Frontal cortex (tissue), 4 donors: ENCODE data around the gene MPG. TPM values are rescaled to one million over a fixed set of nuclear protein-coding genes. Genes with fewer than 3 reads are reported as not detected.
"Not testable (repeated sequence)": the region's sequence is repeated elsewhere in the genome, so short reads cannot be mapped to it uniquely, and the experiment has no call there.

Source experiments
- DNase-seq, 2 donors: peaks; one replicate each; pipeline ENCODE4 v3.0.0; 2012; ENCODE audit warnings: low spot score in 2 of 2
- FAIRE-seq: peaks from 2 replicates; lab custom pipeline; 2012; peaks lifted over from hg19 to GRCh38; lab: Jason Lieb, UNC
- total RNA-seq: library from RNA; depleted of rRNA; stranded (reverse); fragments of >200 nt; gene quantifications from one replicate; pipeline ENCODE4 v1.2.3, GENCODE V29; 2014
- donor health status: control.
- donor health status: control.
- donor health status: control.

The MPG gene
- 48.9 TPM for total RNA-seq

- DNase-seq (peak; percentile 98 to 99), FAIRE-seq (no peak)
Measured at GRCh38 chr16:77807-78443, at the start of gene MPG. Gene MPG (plus strand): TSS chr16:78225. CDS start chr16:78310, 85 bp downstream.

GRCh38 chr16:30627-31026 is 47.4 kb upstream of the MPG start:
- not testable (repeated sequence) for FAIRE-seq, DNase-seq

GRCh38 chr16:33154-33876 is 44.7 kb upstream of the MPG start:
- not testable (repeated sequence) for DNase-seq, FAIRE-seq

GRCh38 chr16:33877-34647 is 44.0 kb upstream of the MPG start:
- FAIRE-seq (no peak), DNase-seq (no peak)

- FAIRE-seq (no peak), DNase-seq (no peak)
Measured at GRCh38 chr16:34648-34987, 43.4 kb upstream of the MPG start.

- no peak for DNase-seq
- no peak for FAIRE-seq
Measured at GRCh38 chr16:35011-35677, 42.9 kb upstream of the MPG start.

DNA sequence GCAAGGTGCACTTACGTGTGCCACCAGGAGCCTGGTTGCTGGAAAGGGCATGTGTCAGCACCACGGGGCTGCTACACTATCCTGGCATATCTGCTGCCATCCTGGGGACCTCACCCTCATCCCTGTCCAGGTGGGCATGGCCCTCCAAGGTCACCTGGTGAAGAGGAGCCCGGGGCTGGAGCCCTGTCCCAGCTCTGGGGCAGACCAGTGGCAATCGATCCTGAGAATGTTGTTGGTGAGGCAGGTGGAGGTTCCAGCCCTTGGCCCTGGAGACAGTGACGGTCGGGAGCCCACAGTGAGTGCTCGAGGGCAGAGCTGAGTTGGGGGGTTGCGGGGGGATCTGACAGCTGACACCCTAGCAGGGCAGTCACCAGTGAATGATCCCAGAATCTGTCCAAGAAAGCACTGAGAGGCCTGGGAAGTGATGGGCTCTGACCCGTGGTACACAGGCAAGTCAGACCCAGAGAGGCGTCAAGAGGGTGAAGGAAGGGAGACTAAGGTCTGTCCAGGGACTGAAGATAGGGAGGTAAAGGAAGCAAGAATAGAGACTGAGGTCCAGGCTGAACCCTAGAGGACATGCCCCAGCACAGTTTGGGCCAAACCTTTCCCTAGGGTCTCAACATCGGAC is 42.2 kb upstream of the MPG start:
- DNase-seq (no peak), FAIRE-seq (no peak)

DNA sequence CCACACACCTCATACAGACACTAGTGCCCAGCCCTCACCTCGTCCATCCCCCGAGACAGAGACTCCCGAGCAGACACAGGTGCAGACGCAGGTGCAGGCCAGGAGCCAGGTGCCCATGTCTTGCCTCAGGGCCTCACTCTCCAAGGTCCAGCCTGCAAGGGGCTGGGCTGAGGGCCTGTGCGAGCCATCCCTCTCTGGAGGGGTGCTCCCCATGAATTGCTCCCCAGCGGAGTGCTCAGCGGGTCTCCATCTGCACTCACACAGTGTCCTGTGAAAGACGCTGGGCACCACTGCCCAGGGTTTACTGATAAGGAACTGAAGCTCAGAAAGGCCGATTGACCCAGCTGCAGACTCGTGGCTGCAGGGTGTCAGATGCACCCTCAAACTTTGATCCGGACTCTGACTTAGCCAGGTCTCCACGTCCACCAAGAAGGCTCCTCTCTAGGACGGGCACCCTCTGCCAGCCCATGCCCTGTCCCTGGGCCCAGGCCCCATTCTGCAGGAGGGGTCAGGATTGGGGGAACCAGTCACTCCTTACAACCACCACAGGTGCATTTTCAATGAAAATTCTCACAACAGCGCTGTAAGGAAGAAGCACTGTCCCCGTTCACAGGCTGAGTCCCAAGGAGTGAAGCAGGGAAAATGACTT is 41.6 kb upstream of the MPG start:
- DNase-seq (no peak), FAIRE-seq (no peak)

DNA sequence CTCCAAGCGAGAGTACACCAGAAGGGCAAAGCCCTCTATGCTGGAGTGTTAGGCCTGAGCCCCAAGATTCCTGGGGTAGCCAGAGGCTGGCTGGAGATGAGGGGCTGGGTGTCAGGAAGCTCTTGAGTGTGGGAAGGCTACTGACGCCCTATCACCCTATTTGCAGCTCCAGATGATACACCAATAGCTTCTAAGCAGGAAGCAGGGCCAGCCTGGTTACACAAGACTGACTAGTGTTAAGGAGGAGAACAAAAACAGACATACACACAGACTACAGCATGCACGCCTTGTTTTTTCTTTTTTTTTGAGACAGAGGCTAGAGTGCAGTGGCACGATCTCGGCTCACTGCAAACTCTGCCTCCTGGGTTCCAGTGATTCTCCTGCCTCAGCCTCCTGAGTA is 40.5 kb upstream of the MPG start:
- FAIRE-seq, result no peak
- no peak for DNase-seq

GRCh38 chr16:38206-38605 is 39.8 kb upstream of the MPG start:
- FAIRE-seq, DNase-seq: not testable (repeated sequence)

DNA sequence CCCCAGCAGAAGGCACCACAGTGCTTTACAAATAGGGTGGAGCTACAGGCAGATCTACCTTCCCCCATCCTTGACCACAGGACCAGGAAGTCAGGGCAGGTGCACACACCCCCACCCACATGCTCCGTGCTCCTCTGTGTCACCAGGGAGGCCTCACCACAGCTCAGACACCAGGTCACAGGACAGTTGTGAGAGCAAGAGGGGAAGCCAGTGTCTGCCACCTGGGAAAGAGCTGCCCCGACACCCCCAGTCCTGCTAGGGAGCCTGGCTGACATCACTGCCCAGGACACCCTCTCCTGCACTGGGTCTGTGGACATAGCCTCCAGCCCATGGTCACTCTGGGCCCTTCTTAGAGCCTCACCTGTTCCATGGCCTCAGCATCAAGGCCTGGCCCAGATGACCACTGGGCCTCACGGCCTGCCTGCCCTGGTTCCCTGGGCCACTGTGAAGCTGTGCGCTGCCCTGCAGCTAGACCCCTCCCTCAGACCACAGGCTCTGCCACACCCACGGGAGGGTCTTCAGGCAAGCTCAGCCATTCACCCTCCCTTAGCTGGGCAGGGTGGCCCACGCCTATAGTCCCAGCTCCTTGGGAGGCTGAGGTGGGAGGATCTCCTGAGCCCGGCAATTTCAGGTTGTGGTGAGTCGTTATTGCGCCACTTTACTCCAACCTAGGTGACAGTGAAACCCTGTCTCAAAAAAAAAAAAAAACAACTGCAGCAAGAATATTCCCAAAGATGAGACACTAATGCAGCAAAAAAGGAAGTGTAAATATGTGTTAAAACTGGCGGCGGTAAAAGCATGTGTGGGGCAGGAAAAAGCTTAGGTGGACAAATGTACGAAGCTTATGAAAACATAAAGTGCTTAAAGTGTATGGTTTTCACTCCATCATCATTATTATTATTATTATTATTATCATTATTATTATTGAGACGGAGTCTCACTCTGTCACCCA is 38.8 kb upstream of the MPG start:
- FAIRE-seq (no peak), DNase-seq (no peak)

- FAIRE-seq (no peak), DNase-seq (no peak)
Measured at GRCh38 chr16:41439-42068, 36.5 kb upstream of the MPG start.

DNA sequence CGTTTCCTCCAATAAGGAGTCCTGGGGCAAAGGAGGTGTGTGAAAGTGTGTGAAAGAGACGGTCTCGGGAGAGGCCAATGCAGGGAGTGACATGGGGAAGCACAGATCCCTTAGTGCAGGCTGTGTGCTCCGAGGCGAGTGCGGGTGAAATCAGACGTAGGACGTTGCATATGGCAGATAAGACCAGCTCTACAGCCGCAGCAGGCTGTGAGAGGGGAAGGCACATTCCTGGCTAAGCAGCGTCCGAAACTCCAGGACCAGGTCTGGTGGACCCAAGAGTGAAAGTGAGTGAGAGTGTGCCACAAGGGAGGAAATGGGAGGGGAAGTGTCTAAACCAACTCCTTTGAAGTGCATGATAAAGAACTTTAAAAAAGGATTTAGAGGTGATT is 36.0 kb upstream of the MPG start:
- no peak for FAIRE-seq
- no peak for DNase-seq

DNA sequence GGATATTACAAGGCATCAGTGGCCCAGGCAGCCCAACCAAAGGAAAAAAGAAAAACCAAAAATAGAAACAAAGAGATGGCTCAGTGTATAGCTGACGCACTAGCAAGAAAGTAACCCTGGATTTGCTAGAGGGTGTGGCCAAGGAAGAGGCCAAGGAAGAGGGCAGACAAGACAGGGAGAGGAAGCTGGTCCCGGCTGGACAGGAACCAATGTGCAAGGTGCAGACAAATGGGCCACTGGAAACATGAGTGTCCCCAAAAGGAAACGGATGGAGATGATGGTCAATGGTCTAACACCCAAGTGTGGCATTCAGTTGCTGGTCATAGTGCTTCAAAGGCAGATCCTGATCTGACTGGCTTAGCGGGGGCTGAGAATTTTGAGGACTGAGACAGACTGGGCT is 35.3 kb upstream of the MPG start:
- FAIRE-seq (no peak), DNase-seq (no peak)

DNA sequence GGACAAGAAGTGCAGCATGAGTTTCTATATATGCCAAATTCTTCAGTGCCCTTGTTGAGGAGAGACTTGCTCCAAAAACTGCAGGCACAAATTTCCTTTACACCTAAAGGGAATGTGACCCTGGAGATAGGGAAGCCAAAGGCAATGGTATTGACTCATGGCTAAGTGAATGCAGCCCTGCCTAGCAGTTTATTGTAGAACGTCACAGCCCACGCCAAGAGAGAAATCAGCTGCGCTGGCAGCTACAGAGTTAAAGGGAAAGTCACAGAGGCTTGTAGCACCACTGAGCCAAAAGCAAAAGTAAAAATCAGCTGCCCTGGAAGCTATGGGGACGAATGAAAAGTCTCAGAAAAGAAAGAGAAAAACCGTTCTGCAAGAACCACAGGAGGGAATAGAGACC is 34.7 kb upstream of the MPG start:
- DNase-seq (no peak), FAIRE-seq (no peak)

DNA sequence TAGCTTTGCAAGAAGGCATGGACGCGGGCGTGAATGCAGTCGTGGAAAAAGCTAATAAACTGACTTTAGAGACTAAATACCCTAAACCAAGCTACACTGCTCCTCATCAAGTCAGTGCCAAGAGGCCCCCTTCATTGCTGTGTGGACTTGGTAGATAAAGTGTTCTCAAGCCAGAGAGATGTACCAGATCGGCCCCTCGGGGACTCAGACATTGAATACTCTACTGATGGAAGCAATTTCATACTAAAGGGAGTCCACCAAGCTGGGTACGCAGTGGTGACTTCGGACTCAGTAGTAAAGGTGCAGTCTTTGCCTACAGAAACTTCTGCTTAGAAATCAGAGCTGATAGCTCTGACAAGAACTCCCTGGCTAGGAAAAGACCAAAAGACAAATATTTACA is 33.4 kb upstream of the MPG start:
- FAIRE-seq (no peak), DNase-seq (no peak)

DNA sequence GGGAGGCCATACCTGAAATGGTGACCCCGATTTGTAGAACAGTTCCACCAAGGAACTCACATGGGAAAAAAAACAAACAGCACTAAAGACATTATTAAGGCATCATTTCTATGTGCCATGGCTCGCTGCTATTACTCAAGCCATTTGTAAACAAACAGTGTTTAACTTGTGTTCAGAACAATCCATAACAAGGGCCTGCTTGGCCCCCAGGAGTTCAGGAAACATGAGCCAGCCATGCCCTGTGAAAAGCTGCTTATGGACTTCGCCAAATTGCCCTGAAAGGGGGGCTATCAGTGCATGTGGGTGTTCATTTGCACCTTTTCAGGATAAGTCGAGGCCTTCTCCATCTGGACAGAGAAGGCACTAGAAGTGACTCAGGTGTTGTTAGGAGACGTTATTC is 32.6 kb upstream of the MPG start:
- no peak for FAIRE-seq
- DNase-seq, result no peak

DNA sequence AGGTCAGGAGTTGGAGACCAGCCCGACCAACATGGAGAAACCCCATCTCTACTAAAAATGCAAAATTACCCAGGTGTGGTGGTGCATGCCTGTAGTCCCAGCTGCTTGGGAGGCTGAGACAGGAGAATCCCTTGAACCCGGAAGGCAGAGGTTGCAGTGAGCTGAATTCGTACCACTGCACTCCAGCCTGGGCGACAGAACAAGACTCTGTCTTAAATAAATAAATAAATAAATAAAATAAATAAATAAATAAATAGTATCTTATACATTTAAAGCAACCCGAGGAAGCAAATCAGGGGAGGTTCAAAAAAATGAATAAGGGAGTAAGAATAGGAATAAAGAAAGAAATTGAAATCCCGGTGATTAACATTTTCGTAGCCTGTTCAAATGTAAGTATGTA is 31.5 kb upstream of the MPG start:
- not testable (repeated sequence) for DNase-seq, FAIRE-seq
